ENCODE data around the gene LTBP3. TPM values are rescaled to one million over a fixed set of nuclear protein-coding genes. Genes with fewer than 3 reads are reported as not detected.

The LTBP3 gene
- total and polyA plus RNA-seq, 9 of the 15 experiments (the other 6 are each of a cell fraction or from before 2014, with no cell fraction given), result 0.06 to 20.5 (median 4.8) TPM

GRCh38 chr11:65569973-65570918, 12.1 kb upstream of the LTBP3 start, which contains the start of gene ZNRD2 (continued):
- TF ChIP-seq RNF219 (CRISPR knock-in tag; IDR thresholded peaks at IDR 0.05), result no peak
- TF ChIP-seq HMBOX1 (IDR thresholded peaks at IDR 0.05), result no peak
- peak; percentile 90 for TF ChIP-seq PRDM10 (IDR thresholded peaks at IDR 0.05; ENCODE audit: partially characterized antibody)
- TF ChIP-seq TCF3 (CRISPR knock-in tag; IDR thresholded peaks at IDR 0.05), result peak; percentile 52; the same call in 1 of the 2 replicates
- TF ChIP-seq ZBTB43 (CRISPR knock-in tag; IDR thresholded peaks at IDR 0.05), result no peak
- TF ChIP-seq CTBP1 (IDR thresholded peaks at IDR 0.05; ENCODE audit: borderline replicate concordance), result peak; percentile 95
- no peak for TF ChIP-seq SNAPC5 (CRISPR knock-in tag; IDR thresholded peaks at IDR 0.05)
